Stimulated activated CD8-positive, alpha-beta memory T cell treated with anti-CD3 and anti-CD28 coated beads, Interleukin-7, amount 100 ng/mL, for 4 hours (primary cell): Measurements from ENCODE around the gene URGCP.
"Not testable (repeated sequence)": the region's sequence is repeated elsewhere in the genome, so short reads cannot be mapped to it uniquely, and the experiment has no call there.

Experiments
- DNase-seq, 2 donors: peaks; one replicate each; pipeline ENCODE4 v3.0.0-alpha.2; 2020; ENCODE audit warnings: low read depth in 2 of 2

The URGCP gene

GRCh38 chr7:43834463-43835251 lies 71.7 kb downstream of the URGCP start:
- peak; percentile 5 to 28 for DNase-seq

- not testable (repeated sequence) for DNase-seq
Measured at GRCh38 chr7:43830917-43831316, 75.5 kb downstream of the URGCP start.
